Testis (tissue), 5 donors: Measurements from ENCODE around the gene CCDC182. TPM values are rescaled to one million over a fixed set of nuclear protein-coding genes. Genes with fewer than 3 reads are reported as not detected.

Experiments used
- DNase-seq: peaks from one replicate; pipeline ENCODE4 v3.0.0-alpha.2; 2019
- H3K27ac ChIP-seq, 2 donors: fragments of 200-600 bp; sonication (generic); one replicate each; pipeline ENCODE4 v1.5.1; 2019
- H3K27me3 ChIP-seq: fragments of 200-600 bp; sonication (generic); one replicate; pipeline ENCODE4 v1.5.1; 2019
- H3K36me3 ChIP-seq: fragments of 200-600 bp; sonication (generic); one replicate; pipeline ENCODE4 v1.5.1; 2017; ENCODE audit warnings: low read depth; ENCODE audit errors: missing control alignments
- H3K4me1 ChIP-seq: fragments of 200-600 bp; sonication (generic); one replicate; pipeline ENCODE4 v1.5.1; 2019
- H3K4me3 ChIP-seq, 2 donors: fragments of 200-600 bp; sonication (generic); one replicate each; pipeline ENCODE4 v1.5.1; 2017 to 2019
- H3K9me3 ChIP-seq: fragments of 200-600 bp; sonication (generic); one replicate; pipeline ENCODE4 v1.5.1; 2017
- CTCF ChIP-seq, 3 experiments: fragments of 450-650 bp in 2 of 3; fragments of 200-600 bp in 1 of 3; sonication (generic) in 1 of 3; IDR thresholded peaks; one replicate each; pipeline ENCODE4 v1.5.1; 2016 to 2019; ENCODE audit warnings: antibody characterized with exemption in 3 of 3, mild to moderate bottlenecking in 2 of 3, moderate library complexity in 1 of 3
- POLR2A ChIP-seq: fragments of 450-650 bp; IDR thresholded peaks from one replicate; pipeline ENCODE4 v1.6.1; 2017; ENCODE audit warnings: antibody characterized with exemption, mild to moderate bottlenecking, moderate library complexity
- WGBS, 2 donors: methylation state at CpG; one replicate each; pipeline ENCODE4 v1.1.5; 2018; 5-methylcytosine and 5-hydroxymethylcytosine counted together
- intact Hi-C: fragments of 100-400 bp; cut with DNase I; formaldehyde crosslinking; loops from one replicate; pipeline ENCODE4 v1.15.1; 2023; ENCODE audit warnings: low total_unique reads
- long read RNA-seq, 2 donors: transcript quantifications; one replicate each; lab custom pipeline, GENCODE V29; 2026
- polyA plus RNA-seq: library from polyadenylated mRNA; stranded (reverse); fragments of 350-450 nt; fragmentation: Illumina TruSeq; extraction: RNeasy Lipid Tissue Mini Kit (QIAGEN cat#74804); gene quantifications from one replicate; pipeline ENCODE4 v1.2.3, GENCODE V29; 2014; ENCODE audit warnings: low read depth, low replicate concordance; ENCODE audit not compliant: insufficient read depth
- total RNA-seq, 2 donors: library from RNA; depleted of rRNA; stranded (reverse); fragments of >200 nt; gene quantifications; one replicate each; pipeline ENCODE4 v1.2.3, GENCODE V29; 2016

CCDC182 gene
- 10 to 100 TPM; 12.5 to 25.8 TPM for total RNA-seq
- 33.2 TPM for polyA plus RNA-seq
- long read RNA-seq, donor 1, result 0 reads
- long read RNA-seq, donor 2, result 0 reads

- WGBS, 2 donors, result 68 to 74% methylated on average over 4 of the region's 4 CpGs
- intact Hi-C loops, result loop anchor here (10.0 kb wide), 1 partner anchor 150 kb away; no protein-coding TSS in a partner anchor
- H3K27ac ChIP-seq, result no peak within 1 kb of the TSS
Measured at GRCh38 chr17:57745242-57745641, at the start of gene CCDC182. Gene CCDC182 (minus strand): TSS chr17:57745299. CDS start chr17:57745272, 27 bp downstream.

GRCh38 chr17:57794841-57795240, 49.7 kb upstream of the CCDC182 start:
- Histone ChIP-seq H3K4me3 (no peak overlapping the region), H3K27me3 (no peaks in the 10 kb centered on the region), H3K27ac (no peak overlapping the region), H3K36me3 (no peaks in the 10 kb centered on the region), H3K4me1 (no peaks in the 10 kb centered on the region), H3K9me3 (no peaks in the 10 kb centered on the region)
- intact Hi-C loops, result no loop called here
- 72 to 79% methylated on average over 2 of the region's 2 CpGs for WGBS, 2 donors
- DNase-seq, result no peak
- TF ChIP-seq CTCF (IDR thresholded peaks at IDR 0.05), result no peak
- no peak for TF ChIP-seq POLR2A

More at GRCh38 chr17:57745242-57745641, at the start of gene CCDC182:
- DNase-seq, result no peak
- Histone ChIP-seq H3K27me3 (no peaks in the 10 kb centered on the region), H3K9me3 (no peaks in the 10 kb centered on the region), H3K4me1 (no peaks in the 10 kb centered on the region), H3K4me3 (no peak within 1 kb of the TSS), H3K36me3 (no peaks in the 10 kb centered on the region)
- TF ChIP-seq CTCF (IDR thresholded peaks at IDR 0.05) (no peak), POLR2A (no peak)

- H3K27me3 ChIP-seq, result no peaks in the 10 kb centered on the region
- WGBS, 2 donors, result 63 to 71% methylated on average over 4 of the region's 4 CpGs
- no peak for TF ChIP-seq POLR2A
- no peak for TF ChIP-seq CTCF (IDR thresholded peaks at IDR 0.05)
- no peak overlapping the region for H3K4me3 ChIP-seq
- intact Hi-C loops, result no loop called here
- H3K9me3 ChIP-seq, result no peaks in the 10 kb centered on the region
- no peaks in the 10 kb centered on the region for H3K4me1 ChIP-seq
- DNase-seq, result no peak
- H3K27ac ChIP-seq, result no peak overlapping the region
- H3K36me3 ChIP-seq, result no peaks in the 10 kb centered on the region
Measured at GRCh38 chr17:57788725-57789124, 43.6 kb upstream of the CCDC182 start.

- no peak for DNase-seq
- no peak for TF ChIP-seq CTCF (IDR thresholded peaks at IDR 0.05)
- TF ChIP-seq POLR2A, result no peak
- Histone ChIP-seq H3K4me3 (no peak overlapping the region), H3K27me3 (no peaks in the 10 kb centered on the region), H3K27ac (no peak overlapping the region), H3K36me3 (no peaks in the 10 kb centered on the region), H3K9me3 (no peaks in the 10 kb centered on the region), H3K4me1 (peaks cover 7% of the 10 kb centered on the region)
- intact Hi-C loops, result no loop called here
- 71 to 75% methylated on average over 7 of the region's 7 CpGs for WGBS, 2 donors
Measured at GRCh38 chr17:57785022-57785421, 39.9 kb upstream of the CCDC182 start.

GRCh38 chr17:57784226-57784895, 39.3 kb upstream of the CCDC182 start:
- H3K4me3 ChIP-seq, result no peak overlapping the region
- TF ChIP-seq CTCF (IDR thresholded peaks at IDR 0.05), result no peak
- TF ChIP-seq POLR2A, result no peak
- H3K27me3 ChIP-seq, result no peaks in the 10 kb centered on the region
- 76 to 80% methylated on average over 15 of the region's 15 CpGs for WGBS, 2 donors
- no peak for DNase-seq
- H3K36me3 ChIP-seq, result no peaks in the 10 kb centered on the region
- no peak overlapping the region for H3K27ac ChIP-seq
- intact Hi-C loops, result no loop called here
- no peaks in the 10 kb centered on the region for H3K9me3 ChIP-seq
- H3K4me1 ChIP-seq, result peaks cover 7% of the 10 kb centered on the region
